Measurements from ENCODE around the gene MPZL1. TPM values are rescaled to one million over a fixed set of nuclear protein-coding genes. Genes with fewer than 3 reads are reported as not detected.
A peak's percentile ranks its signal among the peaks of the same experiment; 100 is the strongest.

The MPZL1 gene
- polyA plus RNA-seq, 3 donors = 23.1 to 63.6 (median 61.8) TPM

DNA sequence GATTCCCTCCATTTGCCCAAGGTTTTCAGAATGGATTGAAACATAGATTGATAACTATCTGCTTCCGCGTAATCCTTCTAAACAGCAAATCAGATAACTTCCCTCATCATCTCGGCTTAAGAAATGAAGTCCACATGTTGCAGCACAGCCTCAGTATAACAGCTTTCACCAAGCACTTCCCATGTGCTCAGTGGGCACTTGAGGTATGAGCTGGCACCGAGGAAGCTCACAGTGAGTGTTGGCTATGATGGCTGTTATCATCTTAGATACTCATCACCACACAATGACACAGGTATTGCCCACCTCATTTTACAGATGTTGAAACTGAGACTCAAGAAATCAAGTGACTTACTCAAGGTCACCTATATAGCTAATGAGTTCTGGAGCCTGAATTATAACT lies 48.5 kb upstream of the MPZL1 start:
- H3K4me2 ChIP-seq (replicated peaks; ENCODE audit: extremely low read depth, low read length, poor library complexity, severe bottlenecking) = no peak overlapping the region
- H3K27me3 ChIP-seq (ENCODE audit: control insufficient read depth in 2 of 2, insufficient read depth in 2 of 2, low read length in 2 of 2) = no peaks in the 10 kb centered on the region
- Mint-ChIP-seq H3K4me1 (peaks cover 72% of the 10 kb centered on the region), H3K9me3 (no peaks in the 10 kb centered on the region), H3K36me3 (peaks cover 7 to 74% of the 10 kb centered on the region in 2 donors), H3K27me3 (ENCODE audit: low read depth in 3 of 3) (no peaks in the 10 kb centered on the region), H3K4me3 (no peak overlapping the region), H3K27ac (peak overlapping the region in 5 of 7 donors; percentile 21 to 87 (median 48))
- no peaks in the 10 kb centered on the region for H3K9me3 ChIP-seq (replicated peaks in 1 of 2; ENCODE audit: control insufficient read depth in 1 of 2, insufficient read depth in 1 of 2, low read length in 2 of 2)
- H3K4me1 ChIP-seq (ENCODE audit: control insufficient read depth in 1 of 2, insufficient read depth in 2 of 2, low read length in 2 of 2) = peaks cover 42 to 55% of the 10 kb centered on the region in 2 donors
- H2AFZ ChIP-seq (ENCODE audit: insufficient read depth, low read depth, low read length, poor library complexity, severe bottlenecking) = no peak overlapping the region
- peaks cover 100% of the 10 kb centered on the region for H3K79me2 ChIP-seq (ENCODE audit: insufficient read depth, low read length)
- H3K4me3 ChIP-seq (replicated peaks in 1 of 3; ENCODE audit: low read depth in 2 of 3, low read length in 3 of 3) = no peak overlapping the region
- TF ChIP-seq, protein P1, sequence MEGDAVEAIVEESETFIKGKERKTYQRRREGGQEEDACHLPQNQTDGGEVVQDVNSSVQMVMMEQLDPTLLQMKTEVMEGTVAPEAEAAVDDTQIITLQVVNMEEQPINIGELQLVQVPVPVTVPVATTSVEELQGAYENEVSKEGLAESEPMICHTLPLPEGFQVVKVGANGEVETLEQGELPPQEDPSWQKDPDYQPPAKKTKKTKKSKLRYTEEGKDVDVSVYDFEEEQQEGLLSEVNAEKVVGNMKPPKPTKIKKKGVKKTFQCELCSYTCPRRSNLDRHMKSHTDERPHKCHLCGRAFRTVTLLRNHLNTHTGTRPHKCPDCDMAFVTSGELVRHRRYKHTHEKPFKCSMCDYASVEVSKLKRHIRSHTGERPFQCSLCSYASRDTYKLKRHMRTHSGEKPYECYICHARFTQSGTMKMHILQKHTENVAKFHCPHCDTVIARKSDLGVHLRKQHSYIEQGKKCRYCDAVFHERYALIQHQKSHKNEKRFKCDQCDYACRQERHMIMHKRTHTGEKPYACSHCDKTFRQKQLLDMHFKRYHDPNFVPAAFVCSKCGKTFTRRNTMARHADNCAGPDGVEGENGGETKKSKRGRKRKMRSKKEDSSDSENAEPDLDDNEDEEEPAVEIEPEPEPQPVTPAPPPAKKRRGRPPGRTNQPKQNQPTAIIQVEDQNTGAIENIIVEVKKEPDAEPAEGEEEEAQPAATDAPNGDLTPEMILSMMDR (IDR thresholded peaks at IDR 0.05) = no peak
- no peak overlapping the region for H3K9ac ChIP-seq (ENCODE audit: insufficient read depth, low read length, poor library complexity, severe bottlenecking)
- peaks cover 59 to 92% of the 10 kb centered on the region in 2 donors for H3K36me3 ChIP-seq (replicated peaks in 1 of 2; ENCODE audit: control insufficient read depth in 1 of 2, insufficient read depth in 2 of 2, low read length in 2 of 2)
- 46% methylated on average over 3 of the region's 4 CpGs for WGBS (ENCODE audit: insufficient coverage)
- intact Hi-C loops (cut with micrococcal nuclease) = no loop called here
- H4K20me1 ChIP-seq (ENCODE audit: insufficient read depth, low read length) = peaks cover 100% of the 10 kb centered on the region
- no peak for DNase-seq
- peak overlapping the region in 1 of 2 donors; percentile 67 for H3K27ac ChIP-seq (ENCODE audit: low read depth in 1 of 2, low read length in 2 of 2)

DNA sequence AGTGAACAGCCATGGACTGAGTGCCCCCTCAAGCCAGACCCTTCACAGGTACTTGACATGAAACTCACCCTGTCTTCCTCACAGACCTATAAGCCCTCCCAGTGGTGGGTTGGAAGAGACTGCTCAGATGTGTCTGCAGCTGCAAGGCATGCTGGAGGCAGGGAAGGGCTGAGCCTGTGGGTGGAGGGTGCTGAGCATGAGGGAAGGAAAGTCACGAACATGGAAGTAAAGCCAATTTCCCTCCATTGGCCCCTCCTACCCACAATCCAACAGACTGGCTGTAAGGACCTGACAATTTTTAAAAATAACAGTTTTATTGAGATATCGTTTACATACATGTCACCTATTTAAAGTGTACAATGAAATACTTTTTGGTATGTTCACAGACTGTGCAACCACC lies 47.6 kb upstream of the MPZL1 start:
- peaks cover 40 to 54% of the 10 kb centered on the region in 2 donors for H3K4me1 ChIP-seq (ENCODE audit: control insufficient read depth in 1 of 2, insufficient read depth in 2 of 2, low read length in 2 of 2)
- Mint-ChIP-seq H3K27me3 (ENCODE audit: low read depth in 3 of 3) (no peaks in the 10 kb centered on the region), H3K9me3 (no peaks in the 10 kb centered on the region), H3K4me3 (no peak overlapping the region), H3K36me3 (peaks cover 0 to 69% of the 10 kb centered on the region in 2 donors), H3K27ac (peak overlapping the region in 4 of 7 donors; percentile 32 to 87 (median 65)), H3K4me1 (peaks cover 63% of the 10 kb centered on the region)
- intact Hi-C loops (cut with micrococcal nuclease) = no loop called here
- H3K4me2 ChIP-seq (replicated peaks; ENCODE audit: extremely low read depth, low read length, poor library complexity, severe bottlenecking) = no peak overlapping the region
- H3K27ac ChIP-seq (ENCODE audit: low read depth in 1 of 2, low read length in 2 of 2) = peak overlapping the region in 1 of 2 donors; percentile 67
- TF ChIP-seq, protein P1 (IDR thresholded peaks at IDR 0.05) = no peak
- H3K9ac ChIP-seq (ENCODE audit: insufficient read depth, low read length, poor library complexity, severe bottlenecking) = no peak overlapping the region
- WGBS (ENCODE audit: insufficient coverage) = no CpG with 5 or more reads among the region's 2 CpGs
- no peaks in the 10 kb centered on the region for H3K9me3 ChIP-seq (replicated peaks in 1 of 2; ENCODE audit: control insufficient read depth in 1 of 2, insufficient read depth in 1 of 2, low read length in 2 of 2)
- H2AFZ ChIP-seq (ENCODE audit: insufficient read depth, low read depth, low read length, poor library complexity, severe bottlenecking) = no peak overlapping the region
- H3K4me3 ChIP-seq (replicated peaks in 1 of 3; ENCODE audit: low read depth in 2 of 3, low read length in 3 of 3) = no peak overlapping the region
- H3K36me3 ChIP-seq (replicated peaks in 1 of 2; ENCODE audit: control insufficient read depth in 1 of 2, insufficient read depth in 2 of 2, low read length in 2 of 2) = peaks cover 67 to 100% of the 10 kb centered on the region in 2 donors
- no peaks in the 10 kb centered on the region for H3K27me3 ChIP-seq (ENCODE audit: control insufficient read depth in 2 of 2, insufficient read depth in 2 of 2, low read length in 2 of 2)
- DNase-seq = no peak
- H4K20me1 ChIP-seq (ENCODE audit: insufficient read depth, low read length) = peaks cover 100% of the 10 kb centered on the region
- H3K79me2 ChIP-seq (ENCODE audit: insufficient read depth, low read length) = peaks cover 100% of the 10 kb centered on the region
